Small intestine (tissue), 7 donors: ENCODE measurements around the gene CRYGN. TPM values are rescaled to one million over a fixed set of nuclear protein-coding genes. Genes with fewer than 3 reads are reported as not detected.

Experiments used
- DNase-seq, 2 donors: peaks; one replicate each; pipeline versions ENCODE4 v3.0.0 to v3.0.0-alpha.2; 2013
- FAIRE-seq: peaks from 2 replicates; lab custom pipeline; 2012; peaks lifted over from hg19 to GRCh38; lab: Jason Lieb, UNC
- H3K27ac ChIP-seq, 3 donors: one replicate each; pipeline ENCODE4 v1.5.1; 2013; ENCODE audit warnings: low read length in 2 of 3, mild to moderate bottlenecking in 2 of 3, control low read depth in 1 of 3, inconsistent platforms in 1 of 3, low read depth in 1 of 3, moderate library complexity in 1 of 3
- H3K27me3 ChIP-seq, 3 donors: one replicate each; pipeline ENCODE4 v1.6.1; 2013; ENCODE audit warnings: low read length in 3 of 3, inconsistent platforms in 1 of 3; ENCODE audit not compliant: control insufficient read depth in 3 of 3, insufficient read depth in 3 of 3
- H3K36me3 ChIP-seq, 3 donors: one replicate each; pipeline ENCODE4 v1.6.1; 2013; ENCODE audit warnings: low read length in 3 of 3, inconsistent platforms in 1 of 3, low read depth in 1 of 3, mild to moderate bottlenecking in 1 of 3, moderate library complexity in 1 of 3; ENCODE audit not compliant: control insufficient read depth in 3 of 3, insufficient read depth in 2 of 3
- H3K4me1 ChIP-seq, 3 donors: one replicate each; pipeline ENCODE4 v1.6.1; 2013; ENCODE audit warnings: low read length in 2 of 3, inconsistent platforms in 1 of 3, low read depth in 1 of 3, mild to moderate bottlenecking in 1 of 3, moderate library complexity in 1 of 3; ENCODE audit not compliant: control insufficient read depth in 3 of 3, insufficient read depth in 2 of 3
- H3K4me3 ChIP-seq, 3 donors: one replicate each; pipeline ENCODE4 v1.5.1; 2013; ENCODE audit warnings: low read length in 3 of 3, control low read depth in 1 of 3, inconsistent platforms in 1 of 3, low read depth in 1 of 3, mild to moderate bottlenecking in 1 of 3, moderate library complexity in 1 of 3
- H3K9me3 ChIP-seq, 2 donors: one replicate each; pipeline ENCODE4 v1.6.1; 2013; ENCODE audit warnings: low read depth in 1 of 2, low read length in 1 of 2; ENCODE audit not compliant: control insufficient read depth in 2 of 2, insufficient read depth in 1 of 2
- WGBS, 3 donors: extraction: QIAGEN DNeasy Blood & Tissue Kit; methylation state at CpG; one replicate each; pipeline ENCODE4 v1.1.7; 2013; 5-methylcytosine and 5-hydroxymethylcytosine counted together
- polyA plus RNA-seq, 4 donors: library from polyadenylated mRNA; stranded (reverse) in 3 of 4; unstranded in 1 of 4; fragments of 200-250 nt in 3 of 4; fragments of 120-200 nt in 1 of 4; gene quantifications; one replicate each; pipeline versions ENCODE4 v1.2.1 to v1.2.3, GENCODE V29; 2013
- donor health status: healthy with polysubstance abuse.
- donor health status: control.
- donor health status: control.
- donor health status: Bipolar disorder and iron deficiency.
- donor health status: healthy.

CRYGN gene
- polyA plus RNA-seq, 4 donors = 0.06 to 0.07 TPM; not detected in 2

- Histone ChIP-seq H3K4me3 (no peak overlapping the region), H3K4me1 (peaks cover 0 to under 1% (median 0%) of the 10 kb centered on the region in 3 donors), H3K27me3 (peaks cover 0 to 17% (median 0%) of the 10 kb centered on the region in 3 donors), H3K27ac (no peak overlapping the region), H3K36me3 (no peaks in the 10 kb centered on the region), H3K9me3 (no peaks in the 10 kb centered on the region)
- FAIRE-seq (no peak), DNase-seq (no peak)
- 88 to 93% (median 92%) methylated on average over 19 to 24 of the region's 24 CpGs for WGBS, 3 donors
Observed at GRCh38 chr7:151387161-151388006, 52.6 kb downstream of the CRYGN start.

- FAIRE-seq (no peak), DNase-seq (no peak)
- Histone ChIP-seq H3K4me3 (no peak overlapping the region), H3K27ac (no peak overlapping the region), H3K9me3 (no peaks in the 10 kb centered on the region), H3K27me3 (peaks cover 0 to 25% (median 4%) of the 10 kb centered on the region in 3 donors), H3K4me1 (peaks cover 0 to 8% (median 0%) of the 10 kb centered on the region in 3 donors), H3K36me3 (no peaks in the 10 kb centered on the region)
- WGBS, 3 donors = 50 to 71% (median 56%) methylated on average over 16 of the region's 16 CpGs
Observed at GRCh38 chr7:151386301-151387160, 53.4 kb downstream of the CRYGN start.

GRCh38 chr7:151385626-151386300 is 54.2 kb downstream of the CRYGN start:
- peaks cover 0 to under 1% (median 0%) of the 10 kb centered on the region in 3 donors for H3K36me3 ChIP-seq
- peaks cover 0 to 8% (median 0%) of the 10 kb centered on the region in 3 donors for H3K4me1 ChIP-seq
- H3K27ac ChIP-seq = no peak overlapping the region
- no peak overlapping the region for H3K4me3 ChIP-seq
- H3K27me3 ChIP-seq = peaks cover 0 to 31% (median 4%) of the 10 kb centered on the region in 3 donors
- FAIRE-seq = no peak
- WGBS, 3 donors = 85 to 89% (median 85%) methylated on average over 25 to 26 of the region's 26 CpGs
- H3K9me3 ChIP-seq = no peaks in the 10 kb centered on the region
- no peak for DNase-seq

- no peak for DNase-seq
- FAIRE-seq = no peak
- Histone ChIP-seq H3K27ac (no peak overlapping the region), H3K4me3 (no peak overlapping the region), H3K9me3 (no peaks in the 10 kb centered on the region), H3K36me3 (peaks cover 0 to 6% (median 0%) of the 10 kb centered on the region in 3 donors), H3K27me3 (peaks cover 0 to 32% (median 4%) of the 10 kb centered on the region in 3 donors), H3K4me1 (peaks cover 0 to 8% (median 0%) of the 10 kb centered on the region in 3 donors)
- 82 to 84% (median 83%) methylated on average over 26 of the region's 26 CpGs for WGBS, 3 donors
Observed at GRCh38 chr7:151384776-151385625, 54.9 kb downstream of the CRYGN start.

- FAIRE-seq (no peak), DNase-seq (no peak)
- H3K9me3 ChIP-seq = no peaks in the 10 kb centered on the region
- no peak overlapping the region for H3K27ac ChIP-seq
- peaks cover 0 to 32% (median 4%) of the 10 kb centered on the region in 3 donors for H3K27me3 ChIP-seq
- WGBS, 3 donors = 83 to 93% (median 86%) methylated on average over 6 of the region's 6 CpGs
- H3K36me3 ChIP-seq = peaks cover 0 to 13% (median 0%) of the 10 kb centered on the region in 3 donors
- peaks cover 0 to 8% (median 0%) of the 10 kb centered on the region in 3 donors for H3K4me1 ChIP-seq
- H3K4me3 ChIP-seq = no peak overlapping the region
Observed at GRCh38 chr7:151384352-151384697, 55.6 kb downstream of the CRYGN start.

- peaks cover 0 to 8% (median 0%) of the 10 kb centered on the region in 3 donors for H3K4me1 ChIP-seq
- DNase-seq (no peak), FAIRE-seq (no peak)
- WGBS, 3 donors = 78 to 84% (median 81%) methylated on average over 15 of the region's 15 CpGs
- H3K27ac ChIP-seq = no peak overlapping the region
- no peaks in the 10 kb centered on the region for H3K9me3 ChIP-seq
- no peak overlapping the region for H3K4me3 ChIP-seq
- peaks cover 0 to 17% (median 2%) of the 10 kb centered on the region in 3 donors for H3K36me3 ChIP-seq
- H3K27me3 ChIP-seq = peaks cover 0 to 32% (median 4%) of the 10 kb centered on the region in 3 donors
Observed at GRCh38 chr7:151383638-151384351, 56.1 kb downstream of the CRYGN start.
